A172 (cell line): ENCODE measurements around the gene ZNF837. TPM values are rescaled to one million over a fixed set of nuclear protein-coding genes. Genes with fewer than 3 reads are reported as not detected.

Experiments
- DNase-seq: peaks from one replicate; pipeline ENCODE4 v3.0.0-alpha.2; 2015; ENCODE audit warnings: low spot score
- total RNA-seq: library from RNA; depleted of rRNA; stranded (reverse); fragments of >200 nt; shearing (Covaris generic); gene quantifications from 2 replicates; pipeline ENCODE4 v1.2.3, GENCODE V29; 2014; rRNA removed

The ZNF837 gene
- total RNA-seq, 1 experiment from 2014 or later, result 3.7 TPM

DNA sequence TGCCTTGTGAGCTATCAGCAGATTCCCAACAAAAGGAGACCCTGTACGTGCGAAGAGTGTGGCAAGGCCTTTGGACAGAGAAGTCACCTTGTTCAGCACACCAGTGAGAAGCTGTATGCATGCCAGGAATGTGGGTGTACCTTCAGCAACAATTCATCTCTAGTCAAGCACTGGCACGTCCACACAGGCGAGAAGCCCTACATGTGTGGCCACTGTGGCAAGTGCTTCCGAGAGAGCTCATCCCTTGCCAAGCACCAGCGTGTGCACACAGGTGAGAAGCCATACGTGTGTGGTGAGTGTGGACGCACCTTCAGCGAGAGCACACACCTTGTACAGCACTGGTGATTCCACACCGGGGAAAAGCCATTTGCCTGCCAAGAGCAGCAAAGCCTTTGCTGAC is 61.6 kb downstream of the ZNF837 start:
- no peak for DNase-seq

GRCh38 chr19:58318297-58318696 is 62.5 kb downstream of the ZNF837 start:
- no peak for DNase-seq

Other genes with a start within 250 kb of the ZNF837 start
- 16.0 and 16.6 TPM in 2 replicates for gene ZNF329, start 230.2 kb downstream of the ZNF837 start, total RNA-seq
- 23.5 and 26.9 TPM in 2 replicates for gene ZNF274, start 198.0 kb downstream of the ZNF837 start, total RNA-seq
- gene ZNF544, start 152.1 kb downstream of the ZNF837 start, total RNA-seq, result not detected in 2 replicates
- 8.0 and 9.0 TPM in 2 replicates for gene ZNF8, start 102.1 kb downstream of the ZNF837 start, total RNA-seq
- gene ERVK3-1, start 75.7 kb downstream of the ZNF837 start, total RNA-seq, result 80.2 and 89.6 TPM in 2 replicates
- gene ZSCAN22, start 54.0 kb downstream of the ZNF837 start, total RNA-seq, result 4.0 and 4.1 TPM in 2 replicates
- gene A1BG, start 27.5 kb downstream of the ZNF837 start, total RNA-seq, result 10.7 and 47.6 TPM in 2 replicates
- gene ZNF497, start 18.3 kb downstream of the ZNF837 start, total RNA-seq, result 1.7 and 2.4 TPM in 2 replicates
- 2,652 and 2,662 TPM in 2 replicates for gene RPS5, start 6.2 kb upstream of the ZNF837 start, total RNA-seq
- gene RNF225, start 14.6 kb upstream of the ZNF837 start, total RNA-seq, result not detected in 2 replicates
- gene ZNF584, start 27.6 kb upstream of the ZNF837 start, total RNA-seq, result 31.5 and 42.1 TPM in 2 replicates
- 0.03 and 0.19 TPM in 2 replicates for gene ZNF132, start 59.1 kb upstream of the ZNF837 start, total RNA-seq
- gene ZNF324B, start 70.6 kb upstream of the ZNF837 start, total RNA-seq, result 9.9 and 12.1 TPM in 2 replicates
- 18.4 and 21.5 TPM in 2 replicates for gene ZNF324, start 86.0 kb upstream of the ZNF837 start, total RNA-seq
- gene ZNF446, start 95.3 kb upstream of the ZNF837 start, total RNA-seq, result 17.1 and 18.8 TPM in 2 replicates
- 2.8 and 6.6 TPM in 2 replicates for gene SLC27A5, start 131.0 kb upstream of the ZNF837 start, total RNA-seq
- 9.0 and 11.9 TPM in 2 replicates for gene ZBTB45, start 138.8 kb upstream of the ZNF837 start, total RNA-seq
- gene TRIM28, start 163.0 kb upstream of the ZNF837 start, total RNA-seq, result 545 and 619 TPM in 2 replicates
- 32.1 and 48.2 TPM in 2 replicates for gene CHMP2A, start 174.1 kb upstream of the ZNF837 start, total RNA-seq
- 141 and 145 TPM in 2 replicates for gene UBE2M, start 177.6 kb upstream of the ZNF837 start, total RNA-seq
- 17.4 and 17.8 TPM in 2 replicates for gene MZF1, start 192.3 kb upstream of the ZNF837 start, total RNA-seq